IPS-NIHi7 (cell line): Measurements from ENCODE around the gene PRPS1.
"Not testable (repeated sequence)": the region's sequence is repeated elsewhere in the genome, so short reads cannot be mapped to it uniquely, and the experiment has no call there.

ENCODE experiments used
- DNase-seq: peaks from one replicate; pipeline ENCODE4 v3.0.0; 2012; ENCODE audit warnings: mixed read lengths; ENCODE audit errors: extremely low spot score

The PRPS1 gene

GRCh38 chrX:107630031-107630689, 1.9 kb downstream of the PRPS1 start:
- no peak for DNase-seq

GRCh38 chrX:107632346-107632745, 4.0 kb downstream of the PRPS1 start:
- no peak for DNase-seq

- DNase-seq = no peak
Observed at GRCh38 chrX:107646735-107647134, 18.4 kb downstream of the PRPS1 start.

- no peak for DNase-seq
Observed at GRCh38 chrX:107648332-107648731, 20.0 kb downstream of the PRPS1 start.

GRCh38 chrX:107654566-107654871, 26.2 kb downstream of the PRPS1 start:
- DNase-seq = no peak

GRCh38 chrX:107654872-107655761, 26.8 kb downstream of the PRPS1 start:
- DNase-seq = peak; percentile 88

GRCh38 chrX:107656978-107657377, 28.7 kb downstream of the PRPS1 start:
- no peak for DNase-seq

- no peak for DNase-seq
Observed at GRCh38 chrX:107658660-107659059, 30.4 kb downstream of the PRPS1 start.

GRCh38 chrX:107659286-107659685, 31.0 kb downstream of the PRPS1 start:
- DNase-seq = no peak

- DNase-seq = no peak
Observed at GRCh38 chrX:107659768-107660167, 31.5 kb downstream of the PRPS1 start.

- no peak for DNase-seq
Observed at GRCh38 chrX:107662145-107662544, 33.8 kb downstream of the PRPS1 start.

GRCh38 chrX:107662824-107663223, 34.5 kb downstream of the PRPS1 start:
- DNase-seq = peak; percentile 45

GRCh38 chrX:107666931-107667330, 38.6 kb downstream of the PRPS1 start:
- DNase-seq = no peak

GRCh38 chrX:107667426-107667825, 39.1 kb downstream of the PRPS1 start:
- DNase-seq = no peak

GRCh38 chrX:107668710-107669109, 40.4 kb downstream of the PRPS1 start:
- not testable (repeated sequence) for DNase-seq

GRCh38 chrX:107669261-107669660, 41.0 kb downstream of the PRPS1 start:
- no peak for DNase-seq

- DNase-seq = no peak
Observed at GRCh38 chrX:107669885-107670628, 41.7 kb downstream of the PRPS1 start.

GRCh38 chrX:107671256-107671655, 42.9 kb downstream of the PRPS1 start:
- DNase-seq = not testable (repeated sequence)

- peak; percentile 69 for DNase-seq
Observed at GRCh38 chrX:107672955-107673378, 44.7 kb downstream of the PRPS1 start.

GRCh38 chrX:107673431-107673830, 45.1 kb downstream of the PRPS1 start:
- DNase-seq = no peak

GRCh38 chrX:107673933-107674479, 45.7 kb downstream of the PRPS1 start:
- DNase-seq = no peak
